IMR-90 (cell line): ENCODE data around the gene PCOLCE2. TPM values are rescaled to one million over a fixed set of nuclear protein-coding genes. Genes with fewer than 3 reads are reported as not detected.

Experiments
- ATAC-seq: fragments of 200-7000 bp; cut with Tn5 transposase; 2 replicates; pipeline ENCODE4 v1.9.1; 2020; ENCODE audit warnings: low read depth, mild to moderate bottlenecking, moderate library complexity
- BruUV-seq: library from RNA; stranded (reverse); fragments of 400-500 nt; replicated peaks from 2 replicates; lab custom pipeline; 2021; lab: Mats Ljungman, UMichigan
- CTCF ChIA-PET: fragments of 300-600 bp; formaldehyde crosslinking; extraction: SDS; loops from one replicate; lab custom pipeline; 2021; ENCODE audit warnings: antibody characterized with exemption; lab: Yijun Ruan, JAX
- POLR2A ChIA-PET: fragments of 300-600 bp; sonication (Branson Sonifier 250); formaldehyde crosslinking; loops from one replicate; lab custom pipeline; 2022; ENCODE audit warnings: antibody characterized with exemption; ENCODE audit not compliant: unreplicated experiment; lab: Charles Lee
- DNase-seq: peaks from one replicate; pipeline ENCODE4 v3.0.0; 2013
- H2AFZ ChIP-seq: replicated peaks from 2 replicates; pipeline ENCODE3; 2013; ENCODE audit warnings: low read length, mild to moderate bottlenecking; ENCODE audit not compliant: poor library complexity
- H2AK5ac ChIP-seq: 2 replicates; pipeline ENCODE4 v1.6.1; 2013; ENCODE audit warnings: low read depth, low read length, inconsistent platforms
- H2AK9ac ChIP-seq: replicated peaks from 2 replicates; pipeline ENCODE3; 2013; ENCODE audit warnings: mild to moderate bottlenecking, low read depth, low read length, moderate library complexity; ENCODE audit not compliant: poor library complexity
- H2BK120ac ChIP-seq: 2 replicates; pipeline ENCODE4 v1.6.1; 2013; ENCODE audit warnings: low read depth, low read length, inconsistent platforms
- H2BK15ac ChIP-seq: 3 replicates; pipeline ENCODE4 v1.6.1; 2013; ENCODE audit warnings: low read depth, low read length, inconsistent platforms
- H2BK20ac ChIP-seq: 2 replicates; pipeline ENCODE4 v1.6.1; 2013; ENCODE audit warnings: low read depth, mild to moderate bottlenecking, inconsistent platforms, low read length, moderate library complexity
- H2BK5ac ChIP-seq: 2 replicates; pipeline ENCODE4 v1.6.1; 2013; ENCODE audit warnings: mild to moderate bottlenecking, low read depth, low read length, inconsistent platforms; ENCODE audit not compliant: poor library complexity, severe bottlenecking
- H3K14ac ChIP-seq: replicated peaks from 2 replicates; pipeline ENCODE4 v1.6.1; 2013; ENCODE audit warnings: low read depth, low read length, inconsistent platforms
- H3K18ac ChIP-seq: 2 replicates; pipeline ENCODE4 v1.6.1; 2013; ENCODE audit warnings: low read depth, low read length, control low read depth
- H3K23ac ChIP-seq: 2 replicates; pipeline ENCODE4 v1.6.1; 2013; ENCODE audit warnings: low read depth, low read length, inconsistent platforms
- H3K27ac ChIP-seq: 2 replicates; pipeline ENCODE4 v1.5.1; 2013; ENCODE audit warnings: mild to moderate bottlenecking, control low read depth, low read length; ENCODE audit not compliant: insufficient read depth
- H3K27me3 ChIP-seq: 2 replicates; pipeline ENCODE4 v1.6.1; 2013; ENCODE audit warnings: low read length; ENCODE audit not compliant: control insufficient read depth, insufficient read depth
- H3K36me3 ChIP-seq: 2 replicates; pipeline ENCODE4 v1.6.1; 2013; ENCODE audit warnings: low read length, mixed read lengths; ENCODE audit not compliant: control insufficient read depth, insufficient read depth
- H3K4ac ChIP-seq: 2 replicates; pipeline ENCODE4 v1.6.1; 2013; ENCODE audit warnings: low read depth, low read length, inconsistent platforms
- H3K4me1 ChIP-seq: 2 replicates; pipeline ENCODE4 v1.6.1; 2013; ENCODE audit warnings: low read length, mixed read lengths; ENCODE audit not compliant: control insufficient read depth, insufficient read depth
- H3K4me2 ChIP-seq: 2 replicates; pipeline ENCODE4 v1.6.1; 2013; ENCODE audit warnings: low read depth, mild to moderate bottlenecking, control low read depth, low read length, moderate library complexity
- H3K4me3 ChIP-seq: 2 replicates; pipeline ENCODE4 v1.5.1; 2013; ENCODE audit warnings: low read depth, mild to moderate bottlenecking, control low read depth, low read length, moderate library complexity; ENCODE audit not compliant: insufficient read depth
- H3K56ac ChIP-seq: 2 replicates; pipeline ENCODE4 v1.6.1; 2013; ENCODE audit warnings: low read length, inconsistent platforms; ENCODE audit not compliant: insufficient read depth; ENCODE audit errors: extremely low read depth
- H3K79me1 ChIP-seq, 2 experiments: 2 replicates each; pipeline ENCODE4 v1.6.1; 2013; ENCODE audit warnings: low read length in 2 of 2, inconsistent platforms in 1 of 2, low read depth in 1 of 2
- H3K9ac ChIP-seq: 2 replicates; pipeline ENCODE4 v1.6.1; 2013; ENCODE audit warnings: low read depth, low read length, control low read depth
- H3K9me1 ChIP-seq: 2 replicates; pipeline ENCODE4 v1.6.1; 2013; ENCODE audit warnings: low read length, inconsistent platforms; ENCODE audit not compliant: insufficient read depth
- H3K9me3 ChIP-seq: 2 replicates; pipeline ENCODE4 v1.6.1; 2013; ENCODE audit warnings: low read length; ENCODE audit not compliant: control insufficient read depth, insufficient read depth
- H4K20me1 ChIP-seq: 2 replicates; pipeline ENCODE4 v1.6.1; 2013; ENCODE audit warnings: low read length, inconsistent platforms; ENCODE audit not compliant: insufficient read depth
- H4K5ac ChIP-seq: 2 replicates; pipeline ENCODE4 v1.6.1; 2013; ENCODE audit warnings: mild to moderate bottlenecking, low read depth, low read length, control low read depth
- H4K8ac ChIP-seq, 2 experiments: 2 replicates each; pipeline ENCODE4 v1.6.1; 2013; ENCODE audit warnings: low read depth in 2 of 2, low read length in 2 of 2, control low read depth in 1 of 2, inconsistent platforms in 1 of 2
- H4K91ac ChIP-seq: 2 replicates; pipeline ENCODE4 v1.6.1; 2013; ENCODE audit warnings: low read depth, low read length, inconsistent platforms; ENCODE audit not compliant: insufficient read depth
- BHLHE40 ChIP-seq: fragments of 150-350 bp; IDR thresholded peaks from 2 replicates; pipeline ENCODE4 v1.6.1; 2016; ENCODE audit warnings: mild to moderate bottlenecking, low read depth, low read length
- CHD1 ChIP-seq: IDR thresholded peaks from 2 replicates; pipeline ENCODE4 v1.6.1; 2012; ENCODE audit warnings: low read depth, low read length, improper control_type of control experiment
- FOS ChIP-seq: fragments of 150-350 bp; IDR thresholded peaks from 2 replicates; pipeline ENCODE4 v1.6.1; 2016; ENCODE audit warnings: low read depth, low read length
- MAFK ChIP-seq: IDR thresholded peaks from 2 replicates; pipeline ENCODE4 v1.6.1; 2012; ENCODE audit warnings: low read depth, low read length, improper control_type of control experiment
- MAZ ChIP-seq: IDR thresholded peaks from 2 replicates; pipeline ENCODE4 v1.6.1; 2012; ENCODE audit warnings: low read depth, mild to moderate bottlenecking, low read length, improper control_type of control experiment, moderate library complexity, borderline replicate concordance
- MXI1 ChIP-seq: IDR thresholded peaks from 2 replicates; pipeline ENCODE4 v1.6.1; 2012; ENCODE audit warnings: low read depth, mild to moderate bottlenecking, low read length, moderate library complexity, borderline replicate concordance
- NFE2L2 ChIP-seq: fragments of 150-350 bp; IDR thresholded peaks from 2 replicates; pipeline ENCODE4 v1.6.1; 2016; ENCODE audit warnings: low read depth, mild to moderate bottlenecking, low read length
- SMC3 ChIP-seq: fragments of 150-350 bp; IDR thresholded peaks from 2 replicates; pipeline ENCODE4 v1.6.1; 2016; ENCODE audit warnings: low read depth, mild to moderate bottlenecking, antibody characterized with exemption, low read length, moderate library complexity
- WGBS, 2 experiments: methylation state at CpG; one replicate each; pipeline versions ENCODE4 v1.1.5 to v1.1.7; 2013; ENCODE audit warnings: missing lambda C conversion rate in 2 of 2; ENCODE audit not compliant: insufficient read length in 1 of 2; ENCODE audit errors: extremely low coverage in 2 of 2; 5-methylcytosine and 5-hydroxymethylcytosine counted together
- dilution Hi-C: fragments of 300-500 bp; cut with HindIII; formaldehyde crosslinking; loops from one replicate; pipeline ENCODE4 v1.14.3; 2018; ENCODE audit warnings: low sequenced_read_pairs; ENCODE audit not compliant: unreplicated experiment
- in situ Hi-C: fragments of 300-500 bp; cut with MboI; formaldehyde crosslinking; loops from 3 replicates; pipeline ENCODE4 v1.14.3; 2019; ENCODE audit warnings: low sequenced_read_pairs, inconsistent platforms, mixed read lengths
- intact Hi-C: fragments of 100-400 bp; cut with micrococcal nuclease; formaldehyde crosslinking; loops from 2 replicates; pipeline ENCODE4 v1.10.0; 2022
- polyA plus RNA-seq, 3 experiments: library from polyadenylated mRNA; depleted of rRNA; stranded (reverse); fragments of >200 nt; gene quantifications; 2 replicates each; pipeline ENCODE4 v1.2.3, GENCODE V29; 2012; ENCODE audit warnings: low replicate concordance in 1 of 3
- total RNA-seq: library from RNA; depleted of rRNA; stranded (reverse); fragments of >200 nt; gene quantifications from 2 replicates; pipeline ENCODE4 v1.2.3, GENCODE V29; 2012
- TF ChIP-seq, protein P1 (sequence below): fragments of 150-350 bp; IDR thresholded peaks from 2 replicates; pipeline ENCODE4 v1.6.1; 2016; ENCODE audit warnings: low read depth, mild to moderate bottlenecking, low read length, moderate library complexity, borderline replicate concordance
- TF ChIP-seq, protein P2 (sequence below): fragments of 150-350 bp; IDR thresholded peaks from 2 replicates; pipeline ENCODE4 v1.6.1; 2017; ENCODE audit warnings: mild to moderate bottlenecking, antibody characterized with exemption, low read length, low read depth
- TF ChIP-seq, protein P3 (sequence below): conservative IDR thresholded peaks from 2 replicates; pipeline ENCODE4 v1.5.1; 2012; ENCODE audit warnings: mild to moderate bottlenecking, low read depth, low read length, improper control_type of control experiment

The PCOLCE2 gene
- total and polyA plus RNA-seq, 2 of the 4 experiments (the other 2 are of a cell fraction): 0.50 to 0.54 TPM

DNA sequence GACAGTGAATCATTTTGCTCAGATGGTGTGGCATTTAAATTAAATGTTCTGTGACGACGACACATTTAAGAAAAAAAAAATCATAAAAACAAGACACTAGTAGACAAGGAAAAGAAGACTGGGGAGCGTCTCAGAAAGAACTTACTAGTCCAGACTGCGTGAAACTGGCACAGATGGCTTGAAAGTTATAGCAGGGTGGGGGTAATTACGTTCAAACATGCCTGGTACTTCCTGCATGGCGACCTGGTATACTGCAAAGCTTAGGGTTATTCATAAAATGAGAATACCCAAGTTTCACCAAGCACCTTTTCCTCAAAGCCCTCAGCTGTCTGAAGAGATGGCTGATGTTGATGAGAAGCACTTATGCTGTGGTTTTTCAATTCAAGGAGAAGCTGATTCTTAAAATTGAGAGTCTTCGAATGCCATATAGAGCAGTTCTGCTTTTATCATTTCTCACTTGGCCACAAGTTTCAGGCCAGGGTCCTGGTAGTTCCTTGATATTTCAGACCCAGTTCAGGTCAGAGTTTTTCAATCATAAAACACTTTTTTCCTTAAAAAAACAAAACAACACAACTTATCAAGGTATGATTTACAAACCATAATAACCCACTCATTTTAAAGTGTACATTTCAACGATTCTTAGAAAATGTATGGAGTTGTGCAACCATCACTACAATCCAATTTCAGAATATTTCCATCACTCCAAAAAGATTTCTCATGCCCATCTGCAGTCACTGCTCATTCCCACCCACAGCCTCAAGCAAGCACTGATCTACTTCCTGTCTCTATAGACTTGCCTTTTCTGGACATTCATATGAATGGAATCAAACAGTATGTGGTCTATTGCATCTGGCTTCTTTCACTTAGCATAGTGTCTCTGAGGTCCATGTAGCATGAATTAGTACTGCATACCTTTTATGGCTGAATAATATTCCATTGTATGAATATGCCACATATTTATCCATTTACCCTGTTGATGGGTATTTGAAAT lies 24.7 kb downstream of the PCOLCE2 start:
- H2AK5ac ChIP-seq: no peak overlapping the region
- H3K4me1 ChIP-seq: no peaks in the 10 kb centered on the region
- H2BK5ac ChIP-seq: no peak overlapping the region
- DNase-seq (no peak), ATAC-seq (no peak)
- no peak overlapping the region for H3K56ac ChIP-seq
- no peaks in the 10 kb centered on the region for H3K36me3 ChIP-seq
- no peak overlapping the region for H2AFZ ChIP-seq
- WGBS, 2 experiments: no CpG with 5 or more reads among the region's 8 CpGs
- H3K9ac ChIP-seq: no peak overlapping the region
- peaks cover 9% of the 10 kb centered on the region for H3K27me3 ChIP-seq
- no peaks in the 10 kb centered on the region for H3K9me3 ChIP-seq
- dilution Hi-C loops: no loop called here
- no peak overlapping the region for H3K4me2 ChIP-seq
- intact Hi-C loops: no loop called here
- H4K8ac ChIP-seq: no peak overlapping the region
- H4K91ac ChIP-seq: no peak overlapping the region
- no peak for TF ChIP-seq BHLHE40
- TF ChIP-seq NFE2L2: no peak
- no peak for TF ChIP-seq MAZ
- no peak for TF ChIP-seq CHD1
- no peak for TF ChIP-seq MXI1
- TF ChIP-seq, protein P1, sequence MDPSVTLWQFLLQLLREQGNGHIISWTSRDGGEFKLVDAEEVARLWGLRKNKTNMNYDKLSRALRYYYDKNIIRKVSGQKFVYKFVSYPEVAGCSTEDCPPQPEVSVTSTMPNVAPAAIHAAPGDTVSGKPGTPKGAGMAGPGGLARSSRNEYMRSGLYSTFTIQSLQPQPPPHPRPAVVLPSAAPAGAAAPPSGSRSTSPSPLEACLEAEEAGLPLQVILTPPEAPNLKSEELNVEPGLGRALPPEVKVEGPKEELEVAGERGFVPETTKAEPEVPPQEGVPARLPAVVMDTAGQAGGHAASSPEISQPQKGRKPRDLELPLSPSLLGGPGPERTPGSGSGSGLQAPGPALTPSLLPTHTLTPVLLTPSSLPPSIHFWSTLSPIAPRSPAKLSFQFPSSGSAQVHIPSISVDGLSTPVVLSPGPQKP: no peak
- no peak for TF ChIP-seq MAFK
- TF ChIP-seq, protein P2, sequence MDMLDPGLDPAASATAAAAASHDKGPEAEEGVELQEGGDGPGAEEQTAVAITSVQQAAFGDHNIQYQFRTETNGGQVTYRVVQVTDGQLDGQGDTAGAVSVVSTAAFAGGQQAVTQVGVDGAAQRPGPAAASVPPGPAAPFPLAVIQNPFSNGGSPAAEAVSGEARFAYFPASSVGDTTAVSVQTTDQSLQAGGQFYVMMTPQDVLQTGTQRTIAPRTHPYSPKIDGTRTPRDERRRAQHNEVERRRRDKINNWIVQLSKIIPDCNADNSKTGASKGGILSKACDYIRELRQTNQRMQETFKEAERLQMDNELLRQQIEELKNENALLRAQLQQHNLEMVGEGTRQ: no peak
- TF ChIP-seq FOS: no peak
- TF ChIP-seq, protein P3, sequence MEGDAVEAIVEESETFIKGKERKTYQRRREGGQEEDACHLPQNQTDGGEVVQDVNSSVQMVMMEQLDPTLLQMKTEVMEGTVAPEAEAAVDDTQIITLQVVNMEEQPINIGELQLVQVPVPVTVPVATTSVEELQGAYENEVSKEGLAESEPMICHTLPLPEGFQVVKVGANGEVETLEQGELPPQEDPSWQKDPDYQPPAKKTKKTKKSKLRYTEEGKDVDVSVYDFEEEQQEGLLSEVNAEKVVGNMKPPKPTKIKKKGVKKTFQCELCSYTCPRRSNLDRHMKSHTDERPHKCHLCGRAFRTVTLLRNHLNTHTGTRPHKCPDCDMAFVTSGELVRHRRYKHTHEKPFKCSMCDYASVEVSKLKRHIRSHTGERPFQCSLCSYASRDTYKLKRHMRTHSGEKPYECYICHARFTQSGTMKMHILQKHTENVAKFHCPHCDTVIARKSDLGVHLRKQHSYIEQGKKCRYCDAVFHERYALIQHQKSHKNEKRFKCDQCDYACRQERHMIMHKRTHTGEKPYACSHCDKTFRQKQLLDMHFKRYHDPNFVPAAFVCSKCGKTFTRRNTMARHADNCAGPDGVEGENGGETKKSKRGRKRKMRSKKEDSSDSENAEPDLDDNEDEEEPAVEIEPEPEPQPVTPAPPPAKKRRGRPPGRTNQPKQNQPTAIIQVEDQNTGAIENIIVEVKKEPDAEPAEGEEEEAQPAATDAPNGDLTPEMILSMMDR: no peak
- no peak for TF ChIP-seq SMC3
- in situ Hi-C loops: no loop called here
- no peaks in the 10 kb centered on the region for H3K79me1 ChIP-seq
- no peak overlapping the region for H3K4me3 ChIP-seq
- no peak overlapping the region for H3K4ac ChIP-seq
- H2BK15ac ChIP-seq: no peak overlapping the region
- H2BK120ac ChIP-seq: no peak overlapping the region
- no peak overlapping the region for H2BK20ac ChIP-seq
- no peak overlapping the region for H3K23ac ChIP-seq
- H2AK9ac ChIP-seq: no peak overlapping the region
- no peak overlapping the region for H3K14ac ChIP-seq
- no TSS peak for BruUV-seq
- ChIA-PET POLR2A (no interaction called here), CTCF (no interaction called here)
- no peak overlapping the region for H3K18ac ChIP-seq
- no peaks in the 10 kb centered on the region for H3K9me1 ChIP-seq
- H4K5ac ChIP-seq: no peak overlapping the region
- H3K27ac ChIP-seq: no peak overlapping the region
- no peaks in the 10 kb centered on the region for H4K20me1 ChIP-seq
